Fibroblast of lung (primary cell): ENCODE results near the gene FRMD1.
"Not testable (repeated sequence)": the region's sequence is repeated elsewhere in the genome, so short reads cannot be mapped to it uniquely, and the experiment has no call there.

Experiments
- EZH2 ChIP-seq: IDR thresholded peaks from 2 replicates; pipeline ENCODE4 v1.5.1; 2012; ENCODE audit warnings: low read length, control low read depth, mild to moderate bottlenecking; ENCODE audit errors: missing control alignments
- TF ChIP-seq, protein P1 (sequence below), 2 donors: IDR thresholded peaks in 1 of 2; conservative IDR thresholded peaks in 1 of 2; 1 replicate in 1 of 2; 2 replicates in 1 of 2; pipeline ENCODE4 v1.5.1; 2011 to 2012; ENCODE audit warnings: low read length in 2 of 2, control low read depth in 1 of 2, inconsistent platforms in 1 of 2, low read depth in 1 of 2, mild to moderate bottlenecking in 1 of 2

GRCh38 chr6:168077401-168077800 lies 1.6 kb downstream of the FRMD1 start:
- TF ChIP-seq, protein P1, sequence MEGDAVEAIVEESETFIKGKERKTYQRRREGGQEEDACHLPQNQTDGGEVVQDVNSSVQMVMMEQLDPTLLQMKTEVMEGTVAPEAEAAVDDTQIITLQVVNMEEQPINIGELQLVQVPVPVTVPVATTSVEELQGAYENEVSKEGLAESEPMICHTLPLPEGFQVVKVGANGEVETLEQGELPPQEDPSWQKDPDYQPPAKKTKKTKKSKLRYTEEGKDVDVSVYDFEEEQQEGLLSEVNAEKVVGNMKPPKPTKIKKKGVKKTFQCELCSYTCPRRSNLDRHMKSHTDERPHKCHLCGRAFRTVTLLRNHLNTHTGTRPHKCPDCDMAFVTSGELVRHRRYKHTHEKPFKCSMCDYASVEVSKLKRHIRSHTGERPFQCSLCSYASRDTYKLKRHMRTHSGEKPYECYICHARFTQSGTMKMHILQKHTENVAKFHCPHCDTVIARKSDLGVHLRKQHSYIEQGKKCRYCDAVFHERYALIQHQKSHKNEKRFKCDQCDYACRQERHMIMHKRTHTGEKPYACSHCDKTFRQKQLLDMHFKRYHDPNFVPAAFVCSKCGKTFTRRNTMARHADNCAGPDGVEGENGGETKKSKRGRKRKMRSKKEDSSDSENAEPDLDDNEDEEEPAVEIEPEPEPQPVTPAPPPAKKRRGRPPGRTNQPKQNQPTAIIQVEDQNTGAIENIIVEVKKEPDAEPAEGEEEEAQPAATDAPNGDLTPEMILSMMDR (conservative IDR thresholded peaks at IDR 0.05 in 1 of 2, IDR thresholded peaks at IDR 0.05 in 1 of 2; ENCODE audit: low read depth in 1 of 2, low read length in 2 of 2), result not testable (repeated sequence)
- not testable (repeated sequence) for TF ChIP-seq EZH2
